GM19397 (cell line): ENCODE data around the gene NR2E1.

Experiments
- ATAC-seq: cut with Tn5 transposase; IDR thresholded peaks from one replicate; pipeline ENCODE4 v1.9.1; 2021; ENCODE audit warnings: mild to moderate bottlenecking, moderate library complexity; ENCODE audit not compliant: unreplicated experiment

The NR2E1 gene

DNA sequence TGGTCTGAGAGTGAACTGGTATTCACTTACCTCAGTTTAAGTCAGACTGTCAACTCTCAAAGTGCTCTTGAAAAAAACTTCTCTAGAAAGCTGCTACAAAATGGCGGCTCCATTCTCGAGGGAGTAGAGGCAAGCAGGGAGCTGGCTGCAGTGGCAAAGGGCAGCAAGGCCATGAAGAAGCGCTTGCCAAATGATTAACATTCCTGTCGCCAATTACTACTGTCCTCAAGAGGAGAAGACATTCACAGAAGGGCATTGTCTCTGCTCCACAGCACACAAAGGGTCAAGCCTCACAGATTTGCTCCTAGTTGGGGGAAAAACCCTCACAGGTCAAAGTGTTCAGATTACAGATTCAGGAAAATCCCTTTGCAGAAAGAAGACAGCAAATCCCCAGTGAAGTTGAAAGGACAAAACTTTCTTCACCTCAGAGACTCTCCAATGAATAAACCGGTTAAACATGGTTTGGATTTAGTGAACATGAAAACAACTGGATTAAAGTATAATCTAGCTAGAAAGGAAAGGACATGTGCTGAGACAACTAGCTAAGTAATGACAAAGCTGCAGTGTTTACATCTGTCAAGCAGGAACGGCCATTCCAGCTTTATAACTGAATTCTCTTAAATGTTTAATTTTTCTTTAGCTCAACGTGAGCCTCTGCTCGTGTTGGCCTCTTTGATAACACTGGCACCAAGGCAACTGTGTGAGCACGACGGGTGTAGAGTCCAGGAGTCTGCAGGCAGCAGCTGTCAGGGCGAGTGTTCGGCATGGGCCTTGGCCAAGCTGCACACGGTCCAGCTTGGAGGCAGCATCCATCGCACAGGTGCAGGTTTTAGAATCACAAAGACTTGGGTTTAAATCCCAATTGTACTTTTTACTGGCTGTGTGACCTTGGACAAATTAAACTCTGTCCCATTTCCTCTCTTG is 37.6 kb downstream of the NR2E1 start:
- ATAC-seq = peak; percentile 55

DNA sequence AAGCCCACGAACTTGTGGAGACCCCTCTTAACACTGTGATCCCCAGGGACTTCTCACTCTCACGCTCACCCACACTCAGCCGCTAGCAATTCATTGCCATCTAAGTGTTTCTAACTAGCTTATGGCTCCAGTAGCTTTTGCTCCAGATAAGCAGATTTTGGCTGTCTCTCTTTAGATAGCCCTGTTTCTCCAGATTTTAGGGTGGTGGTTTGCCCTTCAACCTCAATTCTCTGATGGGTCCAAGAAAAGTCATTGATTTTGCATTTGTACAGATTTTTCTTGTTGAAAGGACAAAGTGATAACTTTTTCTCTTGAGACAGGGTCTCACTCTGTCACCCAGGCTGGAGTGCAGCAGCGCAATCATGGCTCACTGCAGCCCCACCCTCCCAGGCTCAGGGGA is 41.2 kb downstream of the NR2E1 start:
- ATAC-seq = no peak

DNA sequence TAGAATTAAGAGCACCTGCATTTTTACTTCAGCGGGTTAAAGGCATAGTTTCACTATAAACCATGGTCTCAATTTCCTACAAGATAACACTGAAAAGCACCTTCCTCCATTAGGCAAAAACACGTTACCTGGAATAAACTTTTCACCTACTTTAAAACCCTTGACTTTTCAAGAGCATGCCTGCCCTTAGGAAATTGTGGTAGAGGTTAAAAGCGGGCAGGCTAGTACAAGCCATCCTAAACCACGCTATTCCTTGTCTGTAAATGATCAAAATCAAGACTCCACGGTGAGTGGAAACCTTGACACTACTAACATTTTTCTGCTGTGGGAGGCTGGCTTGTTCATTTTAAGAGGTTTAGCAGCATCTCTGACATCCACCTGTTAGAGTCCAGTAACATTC is 43.9 kb downstream of the NR2E1 start:
- no peak for ATAC-seq

DNA sequence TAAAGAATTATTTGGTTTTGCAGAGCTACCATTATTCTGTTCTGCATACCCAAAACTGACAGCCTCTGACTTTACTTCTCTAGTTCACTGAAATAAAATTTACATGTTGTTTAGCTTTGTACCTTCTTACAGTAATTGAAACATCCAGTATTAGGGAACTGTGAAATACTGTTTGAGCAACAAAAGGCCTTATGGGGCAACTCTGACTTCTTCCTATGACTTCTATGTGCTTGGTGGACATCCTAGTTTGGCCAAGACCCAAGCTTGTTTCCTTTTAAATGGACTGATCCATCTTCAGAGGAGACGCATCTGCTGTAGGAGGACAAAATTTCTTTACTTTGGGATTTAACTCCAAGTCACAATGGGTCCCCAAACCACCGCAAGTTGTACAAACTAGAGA is 44.7 kb downstream of the NR2E1 start:
- ATAC-seq = no peak

DNA sequence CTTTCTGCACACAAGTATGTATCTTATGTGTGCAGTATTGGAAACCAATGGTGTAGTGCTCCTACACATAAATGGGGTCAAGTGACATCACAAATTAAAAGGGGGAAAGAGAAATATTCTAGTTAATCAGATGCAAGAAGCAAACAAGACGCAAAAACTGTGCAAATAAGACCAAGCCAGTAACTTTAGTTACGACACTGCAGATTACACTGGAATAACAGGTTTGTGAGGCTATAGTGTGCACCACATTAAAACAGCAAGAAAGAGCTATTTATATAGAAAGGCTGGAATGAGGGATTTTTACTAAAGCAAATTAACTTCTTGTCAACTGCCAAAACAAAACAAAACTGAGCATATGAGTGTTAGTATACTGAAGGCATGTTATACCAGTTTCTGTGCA is 45.8 kb downstream of the NR2E1 start:
- no peak for ATAC-seq

DNA sequence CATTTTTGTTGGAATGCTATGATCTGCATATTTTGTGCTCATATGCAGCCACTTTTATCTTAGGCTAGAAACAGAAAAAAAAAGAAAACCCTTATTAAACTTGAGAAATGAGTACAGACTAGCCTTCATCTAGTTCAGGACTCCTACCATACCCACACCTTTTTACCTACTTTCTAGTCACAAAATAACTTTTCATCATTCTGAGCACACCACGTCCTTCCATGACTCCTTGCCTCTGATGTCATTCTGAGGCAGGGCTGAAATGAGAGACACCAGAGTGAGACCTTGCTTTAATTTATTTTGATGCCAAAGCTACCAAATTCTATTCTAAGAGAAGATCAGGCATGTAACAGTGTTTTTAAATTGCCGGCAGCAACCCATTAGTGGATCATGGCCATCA is 56.2 kb downstream of the NR2E1 start:
- ATAC-seq = no peak

DNA sequence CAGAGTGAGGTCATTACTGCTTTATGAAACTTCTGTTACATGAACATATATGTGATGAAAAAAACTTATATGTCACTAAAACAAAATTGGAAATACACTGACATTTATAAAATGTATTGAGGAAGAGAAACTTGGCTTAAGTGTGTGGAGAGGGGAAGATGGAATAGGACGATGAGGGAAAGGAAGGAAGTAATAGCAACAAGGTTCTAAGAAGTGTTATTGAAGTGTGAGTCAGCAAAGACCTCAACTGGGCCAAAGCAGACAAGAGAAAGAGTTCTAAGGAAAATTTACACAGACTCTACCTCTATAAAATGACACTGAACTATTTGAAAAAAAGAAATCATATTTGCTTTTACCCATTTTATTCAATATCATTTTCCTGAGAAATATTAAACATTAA is 56.7 kb downstream of the NR2E1 start:
- no peak for ATAC-seq

DNA sequence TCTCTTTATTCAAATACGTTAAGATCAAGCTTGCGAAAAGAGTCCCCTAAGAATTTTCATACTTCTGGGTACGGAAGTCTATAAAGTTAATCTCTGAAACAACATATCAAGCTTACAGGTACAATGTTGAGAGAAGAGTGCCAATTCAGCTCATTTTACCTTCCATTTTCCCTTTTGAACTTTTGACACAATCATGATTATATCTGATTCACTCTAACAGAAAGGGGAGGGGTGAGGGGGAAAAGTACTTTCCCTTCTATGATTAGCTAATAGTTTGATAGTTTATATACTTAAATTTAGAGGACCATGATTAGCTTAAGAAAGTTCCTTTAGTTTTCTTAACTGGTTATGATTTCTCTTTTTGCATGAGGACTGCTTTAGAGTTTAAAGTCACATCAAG is 61.5 kb downstream of the NR2E1 start:
- no peak for ATAC-seq

DNA sequence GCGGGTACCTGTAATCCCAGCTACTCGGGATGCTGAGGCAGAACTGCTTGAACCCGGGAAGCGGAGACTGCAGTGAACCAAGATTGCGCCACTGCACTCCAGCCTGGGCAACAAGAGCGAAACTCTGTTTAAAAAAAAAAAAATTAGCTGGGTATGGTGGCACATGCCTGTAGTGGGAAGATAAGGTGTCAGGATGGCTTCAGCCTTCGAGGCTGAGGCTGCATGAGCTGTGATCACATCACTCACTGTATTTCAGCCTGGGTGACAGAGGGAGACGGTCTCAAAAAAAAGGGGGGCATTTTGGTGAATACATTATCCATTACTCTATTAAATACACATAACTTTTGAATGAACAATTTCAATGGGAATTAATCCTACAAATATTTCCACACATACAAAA is 62.6 kb downstream of the NR2E1 start:
- no peak for ATAC-seq

DNA sequence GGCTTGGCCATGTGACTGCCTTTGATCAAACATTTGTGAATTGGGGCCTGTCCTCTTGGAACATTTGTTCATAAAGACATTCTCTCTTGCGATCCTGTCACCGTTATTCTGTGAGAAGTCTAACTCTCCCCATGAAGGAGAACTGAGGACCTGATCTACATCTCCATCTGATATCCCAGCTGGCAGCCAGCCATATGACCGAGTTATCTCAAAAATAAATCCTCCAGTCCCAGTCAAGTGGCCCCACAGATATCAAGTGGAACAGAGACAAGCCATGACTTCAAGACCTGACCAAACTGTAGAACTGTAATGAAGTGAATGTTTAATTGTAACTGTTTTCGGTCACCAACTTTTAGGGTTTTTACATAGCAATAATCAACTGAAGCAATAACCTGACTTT is 69.3 kb downstream of the NR2E1 start:
- ATAC-seq = no peak

DNA sequence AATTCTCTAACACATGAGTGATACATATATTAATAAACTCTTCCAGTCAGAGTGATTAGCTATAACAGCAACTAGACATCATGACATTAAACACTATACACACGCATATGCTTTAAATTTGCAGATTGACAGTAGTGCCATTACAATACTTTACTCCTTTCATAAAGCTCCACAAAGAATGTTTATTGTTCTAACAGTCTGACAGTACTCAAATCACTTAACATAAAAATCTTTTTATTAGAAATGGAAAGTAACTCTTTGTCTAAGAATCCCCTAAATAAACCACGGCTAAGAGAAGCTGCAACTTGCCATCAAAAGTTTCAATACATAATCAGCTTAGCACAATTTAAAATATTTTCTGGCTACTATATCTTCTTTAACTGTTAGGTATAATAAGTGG is 71.0 kb downstream of the NR2E1 start:
- no peak for ATAC-seq

DNA sequence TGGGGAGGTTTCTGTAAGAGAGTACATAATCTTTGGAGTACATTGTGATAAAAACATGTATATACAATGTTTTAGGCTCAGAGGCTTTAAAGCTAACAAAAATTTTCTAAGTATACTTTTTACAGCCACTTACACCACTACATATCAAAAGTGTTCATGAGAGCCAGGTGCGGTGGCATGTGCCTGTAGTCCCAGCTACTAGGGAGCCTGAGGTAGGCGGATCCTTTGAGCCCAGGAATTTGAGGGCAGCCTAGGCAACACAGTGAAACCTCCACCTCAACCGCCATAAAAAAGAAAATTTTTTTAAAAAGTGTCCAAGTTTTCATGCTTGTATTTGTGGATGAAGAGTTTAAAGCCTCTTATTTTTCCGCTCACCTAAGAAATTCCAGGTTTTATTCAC is 72.5 kb downstream of the NR2E1 start:
- ATAC-seq = no peak
